ENCODE measurements around the gene THY1. TPM values are rescaled to one million over a fixed set of nuclear protein-coding genes. Genes with fewer than 3 reads are reported as not detected.
"Not testable (repeated sequence)": the region's sequence is repeated elsewhere in the genome, so short reads cannot be mapped to it uniquely, and the experiment has no call there.

THY1 gene
- total RNA-seq, 1 experiment from 2014 or later: not detected

- no peak for DNase-seq (ENCODE audit: extremely low read depth, low read depth)
Observed at GRCh38 chr11:119446434-119446833, 23.5 kb upstream of the THY1 start.

GRCh38 chr11:119445850-119446249, 22.9 kb upstream of the THY1 start:
- DNase-seq (ENCODE audit: extremely low read depth, low read depth): no peak

DNA sequence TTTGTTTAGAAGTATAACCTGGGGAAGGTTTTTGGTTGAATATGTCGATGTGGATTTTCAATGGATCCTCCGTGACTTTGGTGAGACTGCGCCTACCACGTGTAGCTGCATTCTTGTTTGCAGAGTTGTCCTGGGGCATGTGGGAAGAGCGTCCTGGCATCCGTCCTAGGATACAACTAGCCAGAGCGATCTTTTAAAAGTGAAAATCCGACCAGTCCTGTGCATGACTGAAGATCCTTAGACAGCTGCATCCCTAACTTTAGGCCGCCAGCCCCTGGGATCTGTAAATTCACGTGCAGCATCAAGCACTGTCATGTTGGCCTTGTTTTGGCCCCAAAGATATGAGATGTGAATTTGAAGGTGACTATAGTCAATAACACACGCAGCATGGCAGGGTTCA, 22.4 kb upstream of the THY1 start:
- DNase-seq (ENCODE audit: extremely low read depth, low read depth): no peak

DNA sequence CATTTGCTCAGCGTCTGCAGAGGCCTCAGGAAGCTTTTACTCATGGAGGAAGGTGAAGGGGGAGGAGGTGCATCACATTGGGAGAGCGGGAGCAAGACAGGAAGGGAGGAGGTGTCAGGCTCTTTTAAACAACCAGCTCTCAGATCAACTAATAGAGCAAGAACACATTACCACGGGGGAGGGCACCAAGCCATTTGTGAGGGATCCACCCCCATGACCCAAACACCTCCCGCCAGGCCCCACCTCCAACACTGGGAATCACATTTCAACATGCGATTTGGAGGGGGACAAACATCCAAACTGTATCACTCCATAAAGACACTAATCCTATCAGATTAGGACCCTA, 18.9 kb upstream of the THY1 start:
- DNase-seq (ENCODE audit: extremely low read depth, low read depth): no peak

DNA sequence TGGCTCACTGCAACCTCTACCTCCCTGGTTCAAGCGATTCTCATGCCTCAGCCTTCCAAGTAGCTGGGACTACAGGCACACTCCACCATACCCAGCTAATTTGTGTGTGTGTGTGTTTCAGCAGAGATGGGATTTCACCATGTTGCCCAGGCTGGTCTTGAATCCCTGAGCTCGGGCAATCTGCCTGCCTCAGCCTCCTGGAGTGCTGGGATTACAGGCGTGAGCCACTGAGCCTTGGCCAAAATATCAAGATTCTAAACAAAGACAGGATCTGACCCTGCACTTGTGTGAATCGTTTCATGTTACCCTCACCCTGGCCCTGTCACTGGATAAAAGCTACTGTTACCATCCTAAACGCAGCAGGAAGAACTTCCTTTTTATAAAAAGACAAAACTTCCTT, 15.6 kb upstream of the THY1 start:
- DNase-seq (ENCODE audit: extremely low read depth, low read depth): no peak

- DNase-seq (ENCODE audit: extremely low read depth, low read depth): not testable (repeated sequence)
Observed at GRCh38 chr11:119437521-119437920, 14.5 kb upstream of the THY1 start.

- no peak for DNase-seq (ENCODE audit: extremely low read depth, low read depth)
Observed at GRCh38 chr11:119436711-119437110, 13.7 kb upstream of the THY1 start.

DNA sequence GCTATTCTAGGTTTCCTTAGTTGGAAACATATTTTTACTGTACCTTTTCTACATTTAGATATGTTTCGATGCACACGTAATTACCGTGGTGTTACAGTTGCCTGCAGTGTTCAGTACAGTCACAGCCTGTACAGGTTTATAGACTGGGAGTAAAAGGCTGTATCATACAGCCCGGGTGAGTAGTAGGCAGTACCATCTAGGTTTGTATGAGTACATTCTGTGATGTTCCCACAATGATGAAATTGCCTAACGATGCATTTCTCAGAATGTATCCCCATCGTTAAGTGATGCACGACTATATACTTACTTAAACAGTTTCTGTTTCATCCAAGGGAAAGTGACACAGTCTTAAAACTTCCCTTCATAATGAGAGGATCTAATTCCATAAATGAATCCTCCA, 13.1 kb upstream of the THY1 start:
- DNase-seq (ENCODE audit: extremely low read depth, low read depth): no peak

DNA sequence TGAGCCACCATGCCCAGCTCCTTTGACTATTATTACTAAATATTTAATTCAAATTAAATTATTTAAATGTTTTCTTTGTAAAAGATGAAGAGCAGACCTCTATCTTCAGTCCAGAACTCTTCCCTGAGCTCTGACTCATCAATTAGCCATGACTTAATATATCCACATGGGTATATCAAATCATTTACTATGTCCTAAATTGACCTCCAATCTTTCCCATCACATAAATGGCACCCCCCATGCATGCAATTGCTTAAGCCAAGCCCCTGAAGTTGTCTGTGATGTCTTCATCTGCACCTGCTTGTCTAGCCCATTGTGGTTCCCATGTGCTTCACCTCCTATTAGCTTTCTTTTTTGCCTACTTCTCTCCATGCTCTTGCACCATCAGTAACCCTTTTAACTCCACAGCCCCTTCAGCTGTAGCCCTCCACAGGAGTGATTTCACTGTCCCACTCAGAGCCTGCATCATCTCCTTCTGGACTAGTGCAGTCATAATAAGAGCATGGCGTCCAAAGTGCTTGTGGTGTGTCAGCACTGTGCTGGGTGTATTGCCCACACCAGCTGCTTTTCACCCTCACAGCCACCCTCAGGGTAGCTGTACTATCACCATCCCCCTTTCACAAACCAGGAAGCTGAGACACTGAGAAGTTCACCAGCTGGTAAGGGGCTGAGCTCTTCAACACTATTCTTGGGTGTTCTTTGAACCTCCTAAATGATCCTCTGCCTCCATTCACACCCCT, 11.8 kb upstream of the THY1 start:
- no peak for DNase-seq (ENCODE audit: extremely low read depth, low read depth)

GRCh38 chr11:119433358-119433725, 10.4 kb upstream of the THY1 start:
- no peak for DNase-seq (ENCODE audit: extremely low read depth, low read depth)

DNA sequence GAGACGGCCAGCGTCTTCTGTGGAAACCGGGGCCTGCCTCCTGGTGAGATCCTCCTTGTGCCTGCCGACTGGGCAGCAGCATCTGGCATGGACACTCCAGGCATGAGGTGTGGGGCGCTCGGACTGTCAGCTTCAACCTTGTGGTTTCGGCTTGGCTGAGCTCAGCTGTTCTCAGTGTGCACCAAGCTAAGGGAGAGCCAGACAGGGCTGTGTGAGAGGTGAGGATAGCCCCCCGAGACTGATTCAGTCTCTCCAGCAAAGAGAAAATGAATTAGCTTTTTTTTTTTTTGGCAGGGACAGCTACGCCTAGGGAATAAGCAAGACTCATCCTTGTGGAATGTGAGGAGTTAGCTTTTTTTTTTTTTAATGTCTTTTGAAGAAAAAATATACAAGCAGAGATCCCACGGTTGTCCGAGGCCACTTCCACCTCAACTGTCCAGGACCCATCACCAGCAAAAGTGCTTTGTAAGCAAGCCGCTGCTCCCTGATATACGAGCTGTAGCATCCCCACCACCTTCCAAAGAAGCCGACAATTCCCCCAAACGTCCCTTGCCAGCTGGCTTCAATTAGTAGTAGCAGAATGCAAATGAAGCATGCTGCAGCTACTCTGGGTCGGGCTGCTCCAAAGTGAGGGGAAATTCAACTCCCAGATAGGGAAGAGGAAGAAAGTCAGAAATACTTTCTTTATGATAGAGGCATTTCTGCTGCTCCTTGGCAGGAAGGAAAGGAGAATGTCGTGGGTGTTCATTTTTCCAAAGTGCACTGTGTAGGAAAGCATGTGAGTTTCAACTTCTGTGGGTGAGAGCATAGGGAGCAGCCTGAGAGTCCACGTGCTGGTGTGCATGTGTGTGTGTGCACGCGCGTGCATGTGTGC, 9.7 kb upstream of the THY1 start:
- no peak for DNase-seq (ENCODE audit: extremely low read depth, low read depth)

- DNase-seq (ENCODE audit: extremely low read depth, low read depth): no peak
Observed at GRCh38 chr11:119431523-119431922, 8.6 kb upstream of the THY1 start.

DNA sequence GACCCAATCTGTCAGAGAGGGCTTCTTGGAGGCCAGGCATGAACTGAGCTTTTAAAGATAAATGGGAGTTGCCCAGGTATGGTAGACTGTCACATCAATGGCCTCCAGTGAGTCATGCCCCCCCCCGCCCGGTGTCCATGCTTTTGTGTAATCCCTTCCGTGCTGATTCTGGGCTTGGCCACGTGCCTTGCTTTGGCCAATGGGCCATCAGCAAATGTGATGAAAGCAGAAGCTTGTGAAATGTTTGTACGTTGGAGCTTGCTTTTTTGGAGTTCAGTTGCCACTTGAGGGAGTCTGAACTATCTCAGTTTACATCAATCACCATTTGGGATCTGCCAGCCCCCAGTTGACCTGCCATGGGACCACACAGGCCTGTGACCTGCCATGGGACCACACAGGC, 4.3 kb upstream of the THY1 start:
- no peak for DNase-seq (ENCODE audit: extremely low read depth, low read depth)

DNA sequence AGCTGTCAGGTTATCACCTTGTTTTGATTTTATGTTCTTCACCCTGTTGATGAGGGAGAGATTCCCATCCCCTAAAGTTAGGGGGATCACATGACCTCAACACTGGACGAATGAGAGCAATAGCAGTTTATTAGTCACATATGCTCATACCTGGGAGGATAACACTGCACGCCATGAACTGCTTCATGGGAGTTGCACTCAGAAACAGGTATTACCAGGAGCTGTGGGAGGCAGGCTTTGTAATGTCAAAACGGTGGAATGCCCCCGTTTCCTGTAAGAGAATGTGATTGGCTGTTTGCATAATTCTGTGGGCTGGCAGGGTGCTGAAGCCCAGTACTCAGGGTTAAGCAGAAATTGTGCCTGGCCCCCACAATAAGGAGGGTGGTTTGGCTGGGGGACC, 3.2 kb upstream of the THY1 start:
- DNase-seq (ENCODE audit: extremely low read depth, low read depth): no peak

DNA sequence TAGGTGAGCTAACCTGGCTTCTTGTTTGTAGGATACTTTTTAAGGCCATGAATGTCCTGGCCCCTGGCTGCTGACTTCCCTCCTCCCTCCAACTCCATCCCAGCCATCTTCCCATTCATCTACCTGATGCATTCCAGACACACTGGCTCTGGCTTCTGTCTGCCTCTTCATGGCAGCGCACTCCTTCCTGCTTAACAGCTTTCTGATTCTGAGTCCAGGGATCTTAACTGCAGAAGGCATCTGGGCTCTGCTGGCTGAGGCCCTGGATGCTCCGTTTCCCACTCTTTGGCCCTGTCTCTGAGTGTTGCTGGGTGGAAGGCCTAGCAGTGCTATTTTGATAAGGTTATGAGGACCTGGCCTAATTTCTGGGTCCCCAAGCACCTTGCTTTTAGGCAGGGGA, 1.8 kb upstream of the THY1 start:
- DNase-seq (ENCODE audit: extremely low read depth, low read depth): no peak

DNA sequence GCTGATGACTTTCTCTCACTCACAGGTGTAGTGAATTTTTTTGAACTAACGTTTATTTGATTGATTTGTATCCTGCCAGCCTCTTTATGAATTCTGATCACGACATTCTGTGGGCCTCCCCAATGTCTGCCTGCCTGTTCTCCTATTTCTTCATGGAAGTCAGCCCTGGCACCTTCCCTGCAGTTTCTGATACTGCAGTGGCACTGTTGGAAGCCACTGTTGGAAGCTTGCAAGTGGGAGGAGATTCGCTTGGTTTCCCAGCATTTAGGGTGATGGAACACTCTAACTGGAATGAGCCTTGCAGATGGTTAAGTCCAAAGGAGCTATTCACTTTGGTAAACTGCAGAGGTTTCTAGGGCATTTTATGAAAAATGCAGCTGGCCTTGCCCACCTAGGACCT, 1.3 kb upstream of the THY1 start:
- no peak for DNase-seq (ENCODE audit: extremely low read depth, low read depth)

GRCh38 chr11:119423509-119424254, 710 bp upstream of the THY1 start:
- no peak for DNase-seq (ENCODE audit: extremely low read depth, low read depth)

- no peak for DNase-seq (ENCODE audit: extremely low read depth, low read depth)
Observed at GRCh38 chr11:119421941-119422808, 797 bp downstream of the THY1 start.

GRCh38 chr11:119421351-119421750, 1.6 kb downstream of the THY1 start:
- no peak for DNase-seq (ENCODE audit: extremely low read depth, low read depth)

DNA sequence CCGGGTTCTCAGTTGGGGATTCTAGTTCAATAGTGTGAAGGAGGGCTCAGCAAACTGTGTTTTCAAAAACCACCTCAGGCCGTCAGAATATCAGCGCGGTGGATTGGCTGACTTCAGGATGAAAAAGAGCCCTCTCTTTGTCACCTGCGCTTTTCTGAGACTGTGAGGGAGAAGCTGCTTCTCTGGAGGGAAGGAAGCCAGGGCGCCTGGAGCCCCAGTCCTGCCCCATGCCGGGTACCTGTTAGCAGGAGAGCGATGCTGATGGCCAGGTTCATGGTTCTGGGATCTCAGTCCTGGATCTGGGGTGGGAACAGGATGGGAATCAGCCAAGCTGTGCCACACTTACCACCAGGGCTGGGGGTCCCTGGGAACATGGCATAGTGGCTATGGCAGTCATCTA, 2.3 kb downstream of the THY1 start:
- DNase-seq (ENCODE audit: extremely low read depth, low read depth): no peak

Data from NCI-H460 (cell line).